Smooth muscle cell (in vitro differentiated cells): Measurements from ENCODE around the gene TCP11L2. TPM values are rescaled to one million over a fixed set of nuclear protein-coding genes. Genes with fewer than 3 reads are reported as not detected.

Experiments
- DNase-seq: peaks from one replicate; lab custom pipeline; 2025; ENCODE audit not compliant: unreplicated experiment; lab: John Stamatoyannopoulos, UW
- H2AFZ ChIP-seq: fragments of 200-600 bp; sonication (generic); 2 replicates; pipeline ENCODE4 v1.6.0; 2016; ENCODE audit warnings: antibody characterized with exemption, low read depth, mild to moderate bottlenecking
- H3F3A ChIP-seq: fragments of 200-600 bp; sonication (generic); 2 replicates; pipeline ENCODE4 v1.6.0; 2017; ENCODE audit warnings: antibody characterized with exemption, low read depth
- H3K27ac ChIP-seq: fragments of 200-600 bp; sonication (generic); 2 replicates; pipeline ENCODE4 v1.5.1; 2016; ENCODE audit warnings: low read depth, mild to moderate bottlenecking
- H3K27me3 ChIP-seq: fragments of 200-600 bp; sonication (generic); 2 replicates; pipeline ENCODE4 v1.6.1; 2016; ENCODE audit warnings: low read depth, mild to moderate bottlenecking
- H3K36me3 ChIP-seq: fragments of 200-600 bp; sonication (generic); 2 replicates; pipeline ENCODE4 v1.5.1; 2016; ENCODE audit warnings: low read depth
- H3K4me1 ChIP-seq: fragments of 200-600 bp; sonication (generic); 2 replicates; pipeline ENCODE4 v1.5.1; 2016; ENCODE audit warnings: low read depth
- H3K4me2 ChIP-seq: fragments of 200-600 bp; sonication (generic); 2 replicates; pipeline ENCODE4 v1.6.0; 2016; ENCODE audit warnings: mild to moderate bottlenecking
- H3K4me3 ChIP-seq: fragments of 200-600 bp; sonication (generic); 2 replicates; pipeline ENCODE4 v1.5.1; 2016; ENCODE audit warnings: mild to moderate bottlenecking
- H3K79me2 ChIP-seq: fragments of 200-600 bp; sonication (generic); 2 replicates; pipeline ENCODE4 v1.6.0; 2016; ENCODE audit warnings: low read depth, mild to moderate bottlenecking
- H3K9ac ChIP-seq: fragments of 200-600 bp; sonication (generic); 2 replicates; pipeline ENCODE4 v1.6.0; 2016; ENCODE audit warnings: low read depth
- H3K9me3 ChIP-seq: fragments of 200-600 bp; sonication (generic); replicated peaks from 2 replicates; pipeline ENCODE4 v1.5.1; 2016; ENCODE audit warnings: low read depth
- H4K20me1 ChIP-seq: fragments of 200-600 bp; sonication (generic); 2 replicates; pipeline ENCODE4 v1.6.0; 2016; ENCODE audit warnings: low read depth
- WGBS: methylation state at CpG from one replicate; pipeline ENCODE4 v1.1.7; 2016; ENCODE audit warnings: low lambda C conversion rate; 5-methylcytosine and 5-hydroxymethylcytosine counted together
- polyA plus RNA-seq: library from polyadenylated mRNA; unstranded; fragments of >200 nt; fragmentation: Nextera tagmentation; extraction: Ambion mirVana; gene quantifications from 2 replicates; pipeline ENCODE4 v1.2.1, GENCODE V29; 2016
- total RNA-seq: library from RNA; depleted of rRNA; stranded (reverse); fragments of >200 nt; gene quantifications from 2 replicates; pipeline ENCODE4 v1.2.3, GENCODE V29; 2014
- TF ChIP-seq, protein P1 (sequence below): fragments of 200-600 bp; sonication (generic); IDR thresholded peaks from 2 replicates; pipeline ENCODE4 v1.5.1; 2017; ENCODE audit warnings: borderline replicate concordance, mild to moderate bottlenecking, antibody characterized with exemption; ENCODE audit not compliant: insufficient read depth, poor library complexity, severe bottlenecking

Gene TCP11L2
- total and polyA plus RNA-seq, 2 experiments from 2014 or later: 2.4 to 15.1 TPM

- Histone ChIP-seq H4K20me1 (no peaks in the 10 kb centered on the region), H3K79me2 (no peaks in the 10 kb centered on the region), H3K27ac (no peak overlapping the region), H3K27me3 (no peaks in the 10 kb centered on the region), H3K36me3 (no peaks in the 10 kb centered on the region), H3K4me1 (no peaks in the 10 kb centered on the region), H2AFZ (no peak overlapping the region), H3K4me2 (no peak overlapping the region), H3K9me3 (no peaks in the 10 kb centered on the region), H3K4me3 (no peak overlapping the region), H3K9ac (no peak overlapping the region), H3F3A (no peaks in the 10 kb centered on the region)
- TF ChIP-seq, protein P1, sequence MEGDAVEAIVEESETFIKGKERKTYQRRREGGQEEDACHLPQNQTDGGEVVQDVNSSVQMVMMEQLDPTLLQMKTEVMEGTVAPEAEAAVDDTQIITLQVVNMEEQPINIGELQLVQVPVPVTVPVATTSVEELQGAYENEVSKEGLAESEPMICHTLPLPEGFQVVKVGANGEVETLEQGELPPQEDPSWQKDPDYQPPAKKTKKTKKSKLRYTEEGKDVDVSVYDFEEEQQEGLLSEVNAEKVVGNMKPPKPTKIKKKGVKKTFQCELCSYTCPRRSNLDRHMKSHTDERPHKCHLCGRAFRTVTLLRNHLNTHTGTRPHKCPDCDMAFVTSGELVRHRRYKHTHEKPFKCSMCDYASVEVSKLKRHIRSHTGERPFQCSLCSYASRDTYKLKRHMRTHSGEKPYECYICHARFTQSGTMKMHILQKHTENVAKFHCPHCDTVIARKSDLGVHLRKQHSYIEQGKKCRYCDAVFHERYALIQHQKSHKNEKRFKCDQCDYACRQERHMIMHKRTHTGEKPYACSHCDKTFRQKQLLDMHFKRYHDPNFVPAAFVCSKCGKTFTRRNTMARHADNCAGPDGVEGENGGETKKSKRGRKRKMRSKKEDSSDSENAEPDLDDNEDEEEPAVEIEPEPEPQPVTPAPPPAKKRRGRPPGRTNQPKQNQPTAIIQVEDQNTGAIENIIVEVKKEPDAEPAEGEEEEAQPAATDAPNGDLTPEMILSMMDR: no peak
- no peak for DNase-seq
- WGBS: 94% methylated on average over 1 of the region's 1 CpG
These were observed 37.4 kb upstream of the TCP11L2 start for GRCh38 chr12:106265116-106265515.

- 13% methylated on average over 2 of the region's 2 CpGs for WGBS
- H3F3A ChIP-seq: no peaks in the 10 kb centered on the region
- no peaks in the 10 kb centered on the region for H3K9me3 ChIP-seq
- H2AFZ ChIP-seq: no peak overlapping the region
- no peaks in the 10 kb centered on the region for H3K79me2 ChIP-seq
- no peak overlapping the region for H3K9ac ChIP-seq
- no peak for DNase-seq
- H4K20me1 ChIP-seq: no peaks in the 10 kb centered on the region
- H3K4me1 ChIP-seq: no peaks in the 10 kb centered on the region
- no peaks in the 10 kb centered on the region for H3K36me3 ChIP-seq
- TF ChIP-seq, protein P1: no peak
- no peak overlapping the region for H3K27ac ChIP-seq
- H3K4me3 ChIP-seq: no peak overlapping the region
- H3K4me2 ChIP-seq: no peak overlapping the region
- H3K27me3 ChIP-seq: no peaks in the 10 kb centered on the region
These were observed 35.0 kb upstream of the TCP11L2 start for GRCh38 chr12:106267535-106267934.

DNA sequence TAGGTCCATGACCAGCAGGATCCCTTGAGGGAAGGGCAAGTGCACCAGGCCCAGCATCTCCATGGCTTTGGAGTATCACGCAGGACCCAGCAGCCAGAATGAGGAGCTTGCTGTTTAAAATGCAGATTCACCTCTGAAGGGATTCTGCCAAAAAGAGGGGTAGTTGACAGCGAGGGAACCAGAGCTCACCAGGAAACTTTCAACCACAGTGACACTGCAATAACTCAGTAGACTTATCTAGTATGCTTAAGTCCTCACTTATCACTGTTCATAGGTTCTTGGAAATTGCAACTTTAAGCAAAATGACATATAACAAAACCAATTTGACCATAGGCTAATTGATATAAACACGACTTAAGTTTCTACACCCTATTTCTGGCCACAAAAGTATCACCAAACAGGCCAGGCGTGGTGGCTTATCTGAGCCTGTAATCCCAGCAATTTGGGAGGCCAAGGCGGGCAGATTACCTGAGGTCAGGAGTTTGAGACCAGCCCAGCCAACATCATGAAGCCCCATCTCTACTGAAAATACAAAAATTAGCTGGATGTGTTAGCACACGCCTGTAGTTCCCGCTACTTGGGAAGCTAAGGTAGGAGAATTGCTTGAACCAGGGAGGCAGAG is 33.3 kb upstream of the TCP11L2 start:
- no peaks in the 10 kb centered on the region for H3K4me1 ChIP-seq
- H3K36me3 ChIP-seq: no peaks in the 10 kb centered on the region
- H3K27ac ChIP-seq: no peak overlapping the region
- H4K20me1 ChIP-seq: no peaks in the 10 kb centered on the region
- H3K79me2 ChIP-seq: no peaks in the 10 kb centered on the region
- no peak overlapping the region for H3K4me2 ChIP-seq
- H3F3A ChIP-seq: no peaks in the 10 kb centered on the region
- no peak for DNase-seq
- no peak overlapping the region for H3K9ac ChIP-seq
- TF ChIP-seq, protein P1: no peak
- 90% methylated on average over 7 of the region's 7 CpGs for WGBS
- no peak overlapping the region for H3K4me3 ChIP-seq
- H3K9me3 ChIP-seq: no peaks in the 10 kb centered on the region
- no peak overlapping the region for H2AFZ ChIP-seq
- no peaks in the 10 kb centered on the region for H3K27me3 ChIP-seq
